Fibroblast of villous mesenchyme (primary cell): Measurements from ENCODE around the gene RNU7-1. TPM values are rescaled to one million over a fixed set of nuclear protein-coding genes. Genes with fewer than 3 reads are reported as not detected.

Experiments used
- DNase-seq: peaks from one replicate; pipeline ENCODE4 v3.0.0-alpha.2; 2010; ENCODE audit warnings: low read depth
- H3K4me3 ChIP-seq: 2 replicates; pipeline ENCODE4 v1.5.1; 2011; ENCODE audit warnings: low read depth, mild to moderate bottlenecking, low read length
- total RNA-seq: library from RNA; depleted of rRNA; stranded (reverse); fragments of >200 nt; gene quantifications from 2 replicates; pipeline ENCODE4 v1.2.3, GENCODE V29; 2012
- TF ChIP-seq, protein P1 (sequence below): IDR thresholded peaks from 2 replicates; pipeline ENCODE4 v1.5.1; 2012; ENCODE audit warnings: low read depth, mild to moderate bottlenecking, low read length; ENCODE audit not compliant: insufficient read depth

RNU7-1 gene
- total RNA-seq, 1 donor = not detected

- TF ChIP-seq, protein P1, sequence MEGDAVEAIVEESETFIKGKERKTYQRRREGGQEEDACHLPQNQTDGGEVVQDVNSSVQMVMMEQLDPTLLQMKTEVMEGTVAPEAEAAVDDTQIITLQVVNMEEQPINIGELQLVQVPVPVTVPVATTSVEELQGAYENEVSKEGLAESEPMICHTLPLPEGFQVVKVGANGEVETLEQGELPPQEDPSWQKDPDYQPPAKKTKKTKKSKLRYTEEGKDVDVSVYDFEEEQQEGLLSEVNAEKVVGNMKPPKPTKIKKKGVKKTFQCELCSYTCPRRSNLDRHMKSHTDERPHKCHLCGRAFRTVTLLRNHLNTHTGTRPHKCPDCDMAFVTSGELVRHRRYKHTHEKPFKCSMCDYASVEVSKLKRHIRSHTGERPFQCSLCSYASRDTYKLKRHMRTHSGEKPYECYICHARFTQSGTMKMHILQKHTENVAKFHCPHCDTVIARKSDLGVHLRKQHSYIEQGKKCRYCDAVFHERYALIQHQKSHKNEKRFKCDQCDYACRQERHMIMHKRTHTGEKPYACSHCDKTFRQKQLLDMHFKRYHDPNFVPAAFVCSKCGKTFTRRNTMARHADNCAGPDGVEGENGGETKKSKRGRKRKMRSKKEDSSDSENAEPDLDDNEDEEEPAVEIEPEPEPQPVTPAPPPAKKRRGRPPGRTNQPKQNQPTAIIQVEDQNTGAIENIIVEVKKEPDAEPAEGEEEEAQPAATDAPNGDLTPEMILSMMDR = no peak
- DNase-seq = peak; percentile 61
- H3K4me3 ChIP-seq = peak within 1 kb of the TSS; percentile 71
These were observed 29.2 kb upstream of the RNU7-1 start, which contains the start of gene ENO2 for GRCh38 chr12:6914246-6914946. Gene ENO2, plus strand, starts transcription at chr12:6914580. Its CDS starts 1,253 bp downstream, at chr12:6915833.

DNA sequence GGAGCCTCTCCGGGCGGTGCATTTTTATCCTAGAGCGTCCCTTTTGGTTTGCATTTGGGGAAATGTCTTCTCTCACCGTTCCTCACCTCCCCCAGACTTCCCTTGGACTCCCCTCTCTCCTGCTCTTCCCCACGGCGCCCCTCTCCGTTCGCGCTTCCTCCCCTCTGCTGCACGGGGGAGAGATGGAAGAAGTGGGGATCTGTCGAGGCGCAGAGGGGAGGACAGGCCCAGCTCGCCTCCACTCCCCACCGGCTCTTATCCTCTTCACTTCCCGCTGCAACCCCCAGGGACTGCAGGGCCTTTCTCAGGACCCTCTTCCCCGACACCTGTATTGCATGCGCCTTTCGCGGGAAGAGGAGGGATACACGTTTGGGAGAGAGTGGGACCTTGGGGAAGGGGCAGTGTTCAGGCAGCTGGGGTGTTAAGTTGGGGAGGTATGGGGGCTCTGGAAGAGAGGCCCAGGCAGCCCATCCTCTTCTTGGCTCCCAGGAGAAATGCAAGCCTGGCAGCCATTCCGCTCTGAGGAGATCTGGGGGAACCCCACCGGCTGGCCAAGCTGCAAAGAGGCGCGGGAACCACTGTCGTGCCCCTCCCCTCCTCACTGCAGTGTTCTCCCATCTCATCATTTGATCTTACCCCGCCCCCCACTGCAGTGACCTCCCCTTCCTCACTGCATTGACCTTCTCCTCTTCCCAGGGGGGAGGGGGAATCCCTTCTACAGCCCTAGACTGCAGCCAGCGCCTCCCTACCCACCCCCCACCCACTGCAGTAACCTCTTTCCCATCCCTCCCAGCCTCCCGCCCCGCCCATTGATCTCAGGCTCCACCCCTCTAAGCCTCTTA is 28.4 kb upstream of the RNU7-1 start:
- no peak for DNase-seq
- TF ChIP-seq, protein P1 = no peak
- H3K4me3 ChIP-seq = peak overlapping the region; percentile 71

DNA sequence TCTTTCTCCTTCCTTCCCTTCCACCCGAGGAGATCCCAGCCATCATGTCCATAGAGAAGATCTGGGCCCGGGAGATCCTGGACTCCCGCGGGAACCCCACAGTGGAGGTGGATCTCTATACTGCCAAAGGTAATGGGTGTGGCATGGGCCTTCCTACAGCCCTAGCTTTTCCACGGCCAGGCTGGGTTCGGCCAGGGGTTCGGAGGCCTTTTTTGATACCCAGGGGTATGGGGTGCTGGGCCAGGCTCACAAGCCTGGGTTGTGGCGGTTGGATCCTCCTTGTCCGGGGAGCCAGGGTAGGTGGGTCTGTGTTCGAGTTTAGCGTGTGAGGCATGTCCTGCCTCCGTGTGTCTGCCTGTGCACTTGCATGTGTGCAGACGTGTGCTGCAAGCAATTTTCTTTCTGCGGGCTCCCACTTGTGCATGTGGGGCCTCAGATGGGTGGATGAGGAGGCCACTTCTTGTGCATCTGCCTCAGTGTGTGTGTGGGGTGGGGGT is 27.8 kb upstream of the RNU7-1 start:
- peak overlapping the region; percentile 10 for H3K4me3 ChIP-seq
- no peak for DNase-seq
- TF ChIP-seq, protein P1 = no peak

- no peak for DNase-seq
- no peak overlapping the region for H3K4me3 ChIP-seq
- TF ChIP-seq, protein P1 = no peak
These were observed 27.0 kb upstream of the RNU7-1 start for GRCh38 chr12:6916426-6917200.

DNA sequence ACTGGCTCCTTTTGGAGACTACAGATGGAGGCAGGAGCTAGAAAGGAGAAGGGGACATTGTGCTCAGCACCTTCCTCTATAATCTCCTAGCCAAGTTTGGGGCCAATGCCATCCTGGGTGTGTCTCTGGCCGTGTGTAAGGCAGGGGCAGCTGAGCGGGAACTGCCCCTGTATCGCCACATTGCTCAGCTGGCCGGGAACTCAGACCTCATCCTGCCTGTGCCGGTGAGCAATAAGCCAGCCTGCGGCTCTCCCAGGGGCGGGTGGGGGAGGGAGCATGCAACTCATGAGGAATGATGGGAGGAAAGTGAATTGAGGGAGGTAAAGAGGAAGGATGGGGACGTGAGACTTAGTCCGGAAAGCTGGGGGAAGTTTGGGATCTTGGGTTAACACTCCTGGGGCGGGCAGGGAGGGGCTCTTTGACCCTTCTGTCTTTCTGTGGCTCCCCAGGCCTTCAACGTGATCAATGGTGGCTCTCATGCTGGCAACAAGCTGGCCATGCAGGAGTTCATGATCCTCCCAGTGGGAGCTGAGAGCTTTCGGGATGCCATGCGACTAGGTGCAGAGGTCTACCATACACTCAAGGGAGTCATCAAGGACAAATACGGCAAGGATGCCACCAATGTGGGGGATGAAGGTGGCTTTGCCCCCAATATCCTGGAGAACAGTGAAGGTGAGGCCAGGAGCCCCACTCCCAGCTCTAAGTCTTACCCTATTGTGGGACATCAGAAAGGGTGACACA is 26.0 kb upstream of the RNU7-1 start:
- DNase-seq = no peak
- H3K4me3 ChIP-seq = no peak overlapping the region
- TF ChIP-seq, protein P1 = no peak

DNA sequence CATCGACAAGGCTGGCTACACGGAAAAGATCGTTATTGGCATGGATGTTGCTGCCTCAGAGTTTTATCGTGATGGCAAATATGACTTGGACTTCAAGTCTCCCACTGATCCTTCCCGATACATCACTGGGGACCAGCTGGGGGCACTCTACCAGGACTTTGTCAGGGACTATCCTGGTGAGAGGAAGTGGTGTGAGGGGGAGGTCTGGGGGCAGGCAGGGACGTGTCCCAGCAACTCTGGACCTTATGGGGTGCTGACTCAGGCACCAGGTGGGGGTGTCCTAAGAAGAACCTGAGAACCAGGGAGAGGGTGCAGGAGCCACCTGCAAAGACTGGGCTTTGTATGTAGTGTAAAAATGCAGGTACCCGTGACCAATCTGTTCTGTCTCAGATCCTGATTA is 24.0 kb upstream of the RNU7-1 start:
- no peak overlapping the region for H3K4me3 ChIP-seq
- no peak for DNase-seq
- TF ChIP-seq, protein P1 = no peak
